BE2C (cell line): ENCODE measurements around the gene EHBP1.

Experiments used
- DNase-seq: peaks from one replicate; pipeline ENCODE4 v3.0.0-alpha.2; 2020
- H3K27me3 ChIP-seq: fragments of 250-450 bp; sonication (Bioruptor Pico); 2 replicates; pipeline ENCODE4 v1.5.1; 2020; ENCODE audit warnings: mild to moderate bottlenecking
- H3K36me3 ChIP-seq: fragments of 250-450 bp; sonication (Bioruptor Pico); 2 replicates; pipeline ENCODE4 v1.5.1; 2020; ENCODE audit warnings: mild to moderate bottlenecking
- H3K4me1 ChIP-seq: fragments of 250-450 bp; sonication (Bioruptor Pico); 2 replicates; pipeline ENCODE4 v1.5.1; 2020
- H3K4me3 ChIP-seq: 2 replicates; pipeline ENCODE4 v1.5.1; 2011; ENCODE audit warnings: low read depth, low read length
- H3K9me3 ChIP-seq: fragments of 250-450 bp; sonication (Bioruptor Pico); 2 replicates; pipeline ENCODE4 v1.5.1; 2020
- CTCF ChIP-seq: IDR thresholded peaks from 2 replicates; pipeline ENCODE4 v1.5.1; 2012; ENCODE audit warnings: mild to moderate bottlenecking, low read depth, low read length

Gene EHBP1

GRCh38 chr2:63078852-63079606 is 373.5 kb downstream of the EHBP1 start:
- H3K4me1 ChIP-seq, result no peaks in the 10 kb centered on the region
- H3K36me3 ChIP-seq, result no peaks in the 10 kb centered on the region
- H3K4me3 ChIP-seq, result no peak overlapping the region
- H3K9me3 ChIP-seq, result no peaks in the 10 kb centered on the region
- no peaks in the 10 kb centered on the region for H3K27me3 ChIP-seq
- peak; percentile 22 for DNase-seq
- peak; percentile 55 for TF ChIP-seq CTCF

- no peaks in the 10 kb centered on the region for H3K4me1 ChIP-seq
- H3K36me3 ChIP-seq, result no peaks in the 10 kb centered on the region
These were observed 375.9 kb downstream of the EHBP1 start for GRCh38 chr2:63081404-63081803.

GRCh38 chr2:63086687-63087086 is 381.2 kb downstream of the EHBP1 start:
- no peaks in the 10 kb centered on the region for H3K36me3 ChIP-seq
- no peak for TF ChIP-seq CTCF
- no peak for DNase-seq
- no peaks in the 10 kb centered on the region for H3K27me3 ChIP-seq
- H3K9me3 ChIP-seq, result no peaks in the 10 kb centered on the region
- no peaks in the 10 kb centered on the region for H3K4me1 ChIP-seq
- H3K4me3 ChIP-seq, result no peak overlapping the region

More at GRCh38 chr2:63081404-63081803, 375.9 kb downstream of the EHBP1 start:
- Histone ChIP-seq H3K9me3 (no peaks in the 10 kb centered on the region), H3K4me3 (no peak overlapping the region), H3K27me3 (no peaks in the 10 kb centered on the region)
- DNase-seq, result no peak
- TF ChIP-seq CTCF, result no peak

- Histone ChIP-seq H3K36me3 (no peaks in the 10 kb centered on the region), H3K27me3 (no peaks in the 10 kb centered on the region), H3K9me3 (no peaks in the 10 kb centered on the region), H3K4me3 (no peak overlapping the region), H3K4me1 (no peaks in the 10 kb centered on the region)
- no peak for DNase-seq
- no peak for TF ChIP-seq CTCF
These were observed 386.9 kb downstream of the EHBP1 start for GRCh38 chr2:63092401-63092800.

- Histone ChIP-seq H3K9me3 (no peaks in the 10 kb centered on the region), H3K27me3 (no peaks in the 10 kb centered on the region), H3K4me3 (no peak overlapping the region), H3K36me3 (no peaks in the 10 kb centered on the region), H3K4me1 (no peaks in the 10 kb centered on the region)
- no peak for DNase-seq
- TF ChIP-seq CTCF, result no peak
These were observed 387.3 kb downstream of the EHBP1 start for GRCh38 chr2:63092857-63093256.

GRCh38 chr2:63093502-63093901 is 388.0 kb downstream of the EHBP1 start:
- no peak for DNase-seq

More at GRCh38 chr2:63093502-63093901, 388.0 kb downstream of the EHBP1 start:
- Histone ChIP-seq H3K4me1 (no peaks in the 10 kb centered on the region), H3K36me3 (no peaks in the 10 kb centered on the region), H3K27me3 (no peaks in the 10 kb centered on the region), H3K4me3 (no peak overlapping the region), H3K9me3 (no peaks in the 10 kb centered on the region)
- TF ChIP-seq CTCF, result no peak
